Fibroblast of mammary gland (primary cell): ENCODE results near the gene DBI.

Experiments
- DNase-seq: peaks from one replicate; pipeline ENCODE4 v3.0.0-alpha.2; 2010; ENCODE audit warnings: low read depth
- H3K4me3 ChIP-seq: 2 replicates; pipeline ENCODE4 v1.5.1; 2011; ENCODE audit warnings: low read depth, mild to moderate bottlenecking, low read length, moderate library complexity; ENCODE audit not compliant: control insufficient read depth
- TF ChIP-seq, protein P1 (sequence below): conservative IDR thresholded peaks from 2 replicates; pipeline ENCODE4 v1.5.1; 2011; ENCODE audit warnings: low read depth, low read length, inconsistent platforms; ENCODE audit not compliant: control insufficient read depth, insufficient read depth

DBI gene

DNA sequence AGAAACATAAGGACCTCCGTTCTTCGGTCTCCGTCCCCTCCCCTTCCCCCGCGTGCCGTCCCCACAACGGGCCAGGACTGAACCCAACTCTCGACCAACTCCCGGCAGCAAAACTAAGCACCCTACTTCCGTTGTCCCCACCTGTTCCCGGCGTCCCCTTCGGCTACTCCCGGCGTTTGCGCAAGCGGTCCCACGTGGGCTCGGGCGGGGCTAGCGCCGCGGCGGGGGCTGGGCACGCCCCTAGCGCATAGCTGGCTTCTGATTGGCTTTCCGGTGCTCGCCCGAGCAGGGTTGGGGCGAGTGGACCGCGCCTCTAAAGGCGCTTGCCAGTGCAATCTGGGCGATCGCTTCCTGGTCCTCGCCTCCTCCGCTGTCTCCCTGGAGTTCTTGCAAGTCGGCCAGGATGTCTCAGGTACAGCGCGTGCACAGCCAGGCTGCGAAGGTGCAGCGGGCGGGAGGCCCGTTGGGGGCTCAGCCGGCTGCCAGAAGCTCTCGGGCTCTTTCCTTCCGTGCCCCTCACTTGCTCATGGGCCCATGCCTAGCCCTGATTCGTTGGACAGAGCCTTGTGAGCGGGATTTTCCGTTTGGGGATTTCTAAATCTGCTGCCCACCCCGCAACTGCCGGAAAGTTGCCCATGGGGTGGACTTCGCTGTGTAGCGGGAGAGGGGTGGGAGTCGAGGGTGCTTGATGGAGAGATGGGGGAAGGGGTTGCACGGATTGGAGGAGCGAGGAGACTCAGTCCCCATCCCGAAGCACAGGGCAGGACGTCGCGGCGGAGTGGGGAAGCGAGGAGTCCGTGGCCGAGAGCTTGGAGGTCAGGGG is at the start of gene DBI, which contains the start of gene C2orf76:
Gene DBI, plus strand, starts transcription at position 329 of the 823 bp plus-strand sequence. Its CDS starts 75 bp downstream, at position 404.
Gene C2orf76, minus strand, starts transcription at position 186 of the 823 bp plus-strand sequence. CDS start 26,875 bp downstream, outside the sequence.
- H3K4me3 ChIP-seq: peak within 1 kb of the TSS; percentile 97
- DNase-seq: peak; percentile 93
- TF ChIP-seq, protein P1, sequence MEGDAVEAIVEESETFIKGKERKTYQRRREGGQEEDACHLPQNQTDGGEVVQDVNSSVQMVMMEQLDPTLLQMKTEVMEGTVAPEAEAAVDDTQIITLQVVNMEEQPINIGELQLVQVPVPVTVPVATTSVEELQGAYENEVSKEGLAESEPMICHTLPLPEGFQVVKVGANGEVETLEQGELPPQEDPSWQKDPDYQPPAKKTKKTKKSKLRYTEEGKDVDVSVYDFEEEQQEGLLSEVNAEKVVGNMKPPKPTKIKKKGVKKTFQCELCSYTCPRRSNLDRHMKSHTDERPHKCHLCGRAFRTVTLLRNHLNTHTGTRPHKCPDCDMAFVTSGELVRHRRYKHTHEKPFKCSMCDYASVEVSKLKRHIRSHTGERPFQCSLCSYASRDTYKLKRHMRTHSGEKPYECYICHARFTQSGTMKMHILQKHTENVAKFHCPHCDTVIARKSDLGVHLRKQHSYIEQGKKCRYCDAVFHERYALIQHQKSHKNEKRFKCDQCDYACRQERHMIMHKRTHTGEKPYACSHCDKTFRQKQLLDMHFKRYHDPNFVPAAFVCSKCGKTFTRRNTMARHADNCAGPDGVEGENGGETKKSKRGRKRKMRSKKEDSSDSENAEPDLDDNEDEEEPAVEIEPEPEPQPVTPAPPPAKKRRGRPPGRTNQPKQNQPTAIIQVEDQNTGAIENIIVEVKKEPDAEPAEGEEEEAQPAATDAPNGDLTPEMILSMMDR: no peak

- TF ChIP-seq, protein P1: no peak
- DNase-seq: no peak
- no peak overlapping the region for H3K4me3 ChIP-seq
Observed at GRCh38 chr2:119317554-119317953, 49.2 kb upstream of the DBI start.

GRCh38 chr2:119319593-119319992 is 47.2 kb upstream of the DBI start:
- H3K4me3 ChIP-seq: no peak overlapping the region
- TF ChIP-seq, protein P1: no peak
- no peak for DNase-seq

DNA sequence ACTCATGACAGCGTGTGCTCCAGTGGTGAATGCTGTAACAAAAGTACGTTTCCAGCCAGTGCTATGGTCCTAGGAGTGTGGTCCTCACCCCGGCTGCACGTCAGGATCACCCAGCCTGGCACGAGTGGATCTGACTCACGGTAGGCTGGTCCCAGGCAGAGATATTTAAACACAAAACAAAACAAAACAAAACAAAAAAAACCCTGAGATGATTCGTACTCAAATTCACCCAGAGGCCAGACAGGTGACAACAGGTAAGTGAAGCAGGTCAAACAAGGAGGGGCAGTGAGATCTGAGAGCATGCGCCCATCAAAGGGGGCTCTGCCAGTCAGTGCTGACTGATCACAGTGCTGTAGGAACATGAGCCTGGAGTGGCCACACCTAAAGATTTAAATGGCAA is 43.3 kb upstream of the DBI start:
- H3K4me3 ChIP-seq: no peak overlapping the region
- DNase-seq: no peak
- TF ChIP-seq, protein P1: no peak

GRCh38 chr2:119324685-119325270 is 42.0 kb upstream of the DBI start:
- TF ChIP-seq, protein P1: no peak
- DNase-seq: no peak

DNA sequence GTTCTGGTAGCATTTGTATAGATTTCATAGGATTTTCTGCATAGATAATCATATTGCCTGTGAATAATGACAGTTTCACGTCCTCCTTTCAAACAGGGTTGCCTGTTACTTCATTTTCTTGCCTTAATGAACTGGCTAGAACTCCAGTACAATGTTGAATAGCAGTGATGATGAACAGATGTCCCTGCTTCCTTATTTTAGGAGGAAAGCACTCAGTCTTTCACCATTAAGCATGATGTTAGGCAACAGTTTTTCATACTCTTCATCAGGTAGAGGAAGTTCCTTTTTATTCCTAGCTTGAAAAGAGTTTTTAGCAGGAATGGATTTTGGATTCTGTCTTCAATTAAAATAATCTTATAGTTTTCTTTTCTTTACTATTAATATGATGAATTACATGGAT is 39.8 kb upstream of the DBI start:
- TF ChIP-seq, protein P1: no peak
- H3K4me3 ChIP-seq: no peak overlapping the region
- no peak for DNase-seq

More at GRCh38 chr2:119324685-119325270, 42.0 kb upstream of the DBI start:
- no peak overlapping the region for H3K4me3 ChIP-seq
